ENCODE data around the gene BTN1A1.

- no peak for TF ChIP-seq CTCF (conservative IDR thresholded peaks at IDR 0.05 in 1 of 2, IDR thresholded peaks at IDR 0.05 in 1 of 2; ENCODE audit: low read depth in 1 of 2, low read length in 2 of 2)
- no peak for TF ChIP-seq EZH2 (IDR thresholded peaks at IDR 0.05; ENCODE audit: low read length, missing control alignments)
Observed at GRCh38 chr6:26485112-26485780, 14.9 kb upstream of the BTN1A1 start.
